HepG2 (cell line): ENCODE measurements around the gene IFT88. TPM values are rescaled to one million over a fixed set of nuclear protein-coding genes. Genes with fewer than 3 reads are reported as not detected.

Source experiments
- ATF7-NPFF ChIP-seq: sonication (generic); formaldehyde crosslinking; IDR thresholded peaks from 2 replicates; pipeline ENCODE4 v1.8.1; 2023; ENCODE audit warnings: mild to moderate bottlenecking, low read depth, missing genetic modification reagents, moderate library complexity
- CENPBD1 ChIP-seq: sonication (generic); formaldehyde crosslinking; IDR thresholded peaks from 2 replicates; pipeline ENCODE4 v1.8.0; 2022; ENCODE audit warnings: missing genetic modification reagents, low read depth, mild to moderate bottlenecking, borderline replicate concordance
- CREB1 ChIP-seq, 2 experiments: fragments of 450-650 bp in 1 of 2; IDR thresholded peaks; 2 replicates each; pipeline ENCODE4 v1.6.1; 2016 to 2017; ENCODE audit warnings: control low read depth in 1 of 2, mild to moderate bottlenecking in 1 of 2, missing compliant biosample characterization in 1 of 2, missing genetic modification characterization in 1 of 2
- ELF1 ChIP-seq: sonication (generic); formaldehyde crosslinking; IDR thresholded peaks from 2 replicates; pipeline ENCODE4 v1.4.0; 2020; ENCODE audit warnings: missing genetic modification reagents
- EP300 ChIP-seq, 3 experiments: sonication (generic) in 1 of 3; formaldehyde crosslinking in 1 of 3; IDR thresholded peaks; 2 replicates each; pipeline versions ENCODE4 v1.5.1 to v1.6.1; 2011 to 2020; ENCODE audit warnings: low read depth in 2 of 3, low read length in 2 of 3, borderline replicate concordance in 1 of 3, improper control_type of control experiment in 1 of 3, mild to moderate bottlenecking in 1 of 3, missing genetic modification reagents in 1 of 3, moderate library complexity in 1 of 3
- IKZF1 ChIP-seq: fragments of 450-650 bp; IDR thresholded peaks from 2 replicates; pipeline ENCODE4 v1.7.1; 2016
- KLF11 ChIP-seq: IDR thresholded peaks from 2 replicates; pipeline ENCODE4 v1.6.1; 2016; ENCODE audit warnings: missing compliant biosample characterization
- LBX2 ChIP-seq: sonication (generic); formaldehyde crosslinking; IDR thresholded peaks from 2 replicates; pipeline ENCODE4 v1.5.0; 2020; ENCODE audit warnings: missing genetic modification reagents, mild to moderate bottlenecking, borderline replicate concordance
- MXI1 ChIP-seq: IDR thresholded peaks from 3 replicates; pipeline ENCODE4 v1.6.1; 2012; ENCODE audit warnings: low read depth, low read length, inconsistent platforms, borderline replicate concordance
- NCOR1 ChIP-seq: fragments of 200-600 bp; sonication (generic); IDR thresholded peaks from 2 replicates; pipeline ENCODE4 v1.7.0; 2017; ENCODE audit warnings: antibody characterized with exemption, low read length, borderline replicate concordance
- NFYC ChIP-seq: IDR thresholded peaks from 2 replicates; pipeline ENCODE4 v1.6.1; 2016; ENCODE audit warnings: missing genetic modification reagents, missing compliant biosample characterization
- NKX3-1 ChIP-seq: sonication (generic); formaldehyde crosslinking; IDR thresholded peaks from 2 replicates; pipeline ENCODE4 v1.5.0; 2020; ENCODE audit warnings: missing genetic modification reagents
- NR2F6 ChIP-seq, 2 experiments: IDR thresholded peaks; 2 replicates each; pipeline ENCODE4 v1.6.1; 2016; ENCODE audit warnings: antibody characterized with exemption in 1 of 2, mild to moderate bottlenecking in 1 of 2
- PAF1 ChIP-seq: IDR thresholded peaks from 2 replicates; pipeline ENCODE4 v1.6.1; 2016; ENCODE audit warnings: missing genetic modification reagents, missing compliant biosample characterization
- PRMT3 ChIP-seq: sonication (generic); formaldehyde crosslinking; IDR thresholded peaks from 2 replicates; pipeline ENCODE4 v1.8.1; 2022; ENCODE audit warnings: low read depth, mild to moderate bottlenecking, moderate library complexity, missing genetic modification reagents, borderline replicate concordance
- RARG ChIP-seq: sonication (generic); formaldehyde crosslinking; IDR thresholded peaks from 2 replicates; pipeline ENCODE4 v1.4.0; 2020; ENCODE audit warnings: low read depth, mild to moderate bottlenecking, missing genetic modification reagents
- SRSF1 ChIP-seq: fragments of 200-400 bp; formaldehyde crosslinking; optimal IDR thresholded peaks from 2 replicates; pipeline ENCODE3; 2017; ENCODE audit warnings: mild to moderate bottlenecking, low read depth, low read length, moderate library complexity
- SRSF9 ChIP-seq: fragments of 200-400 bp; formaldehyde crosslinking; IDR thresholded peaks from 2 replicates; pipeline ENCODE4 v1.6.1; 2018; ENCODE audit warnings: borderline replicate concordance, mild to moderate bottlenecking, low read depth, low read length; ENCODE audit not compliant: insufficient read depth, poor library complexity, severe bottlenecking
- TRIM22 ChIP-seq: fragments of 450-650 bp; IDR thresholded peaks from 2 replicates; pipeline ENCODE4 v1.6.1; 2017
- ZMYM4 ChIP-seq: sonication (generic); formaldehyde crosslinking; IDR thresholded peaks from 2 replicates; pipeline ENCODE4 v1.8.1; 2023; ENCODE audit warnings: mild to moderate bottlenecking, missing genetic modification reagents
- ZNF12 ChIP-seq: sonication (generic); formaldehyde crosslinking; IDR thresholded peaks from 2 replicates; pipeline ENCODE4 v1.5.0; 2020; ENCODE audit warnings: missing genetic modification reagents
- ZNF331 ChIP-seq: sonication (generic); formaldehyde crosslinking; IDR thresholded peaks from 2 replicates; pipeline ENCODE4 v1.4.0; 2020; ENCODE audit warnings: missing genetic modification reagents
- ZNF460 ChIP-seq: sonication (generic); formaldehyde crosslinking; IDR thresholded peaks from 2 replicates; pipeline ENCODE4 v1.5.1; 2020; ENCODE audit warnings: missing genetic modification reagents, mild to moderate bottlenecking, borderline replicate concordance
- ZNF576 ChIP-seq: sonication (generic); formaldehyde crosslinking; IDR thresholded peaks from 2 replicates; pipeline ENCODE4 v1.4.0; 2020; ENCODE audit warnings: mild to moderate bottlenecking, missing genetic modification reagents
- ZNF598 ChIP-seq: sonication (generic); formaldehyde crosslinking; IDR thresholded peaks from 2 replicates; pipeline ENCODE4 v1.5.1; 2020; ENCODE audit warnings: mild to moderate bottlenecking, missing genetic modification reagents, borderline replicate concordance
- ZNF879 ChIP-seq: sonication (generic); formaldehyde crosslinking; IDR thresholded peaks from 2 replicates; pipeline ENCODE4 v1.8.1; 2023; ENCODE audit warnings: missing genetic modification reagents
- ZNF883 ChIP-seq: sonication (generic); formaldehyde crosslinking; IDR thresholded peaks from 2 replicates; pipeline ENCODE4 v1.5.1; 2020; ENCODE audit warnings: mild to moderate bottlenecking, missing genetic modification reagents; ENCODE audit errors: not compliant biosample characterization
- ZSCAN30 ChIP-seq: sonication (generic); formaldehyde crosslinking; IDR thresholded peaks from 2 replicates; pipeline ENCODE4 v1.5.0; 2020; ENCODE audit warnings: mild to moderate bottlenecking, missing genetic modification reagents
- polyA plus RNA-seq, 8 experiments: library from polyadenylated mRNA; depleted of rRNA in 3 of 8; stranded (reverse) in 7 of 8; unstranded in 1 of 8; fragments of >200 nt; fragmentation: Illumina TruSeq in 4 of 8; extraction: Trizol in 4 of 8; gene quantifications; 2 replicates each; pipeline versions ENCODE4 v1.2.1 to v1.2.3, GENCODE V29; 2011 to 2016; ENCODE audit warnings: low read depth in 4 of 8, missing spikeins in 1 of 8, mixed read lengths in 1 of 8; ENCODE audit not compliant: insufficient read depth in 1 of 8
- total RNA-seq, 5 experiments: library from RNA; depleted of rRNA; stranded (reverse); fragments of >200 nt; fragmentation: Illumina TruSeq; extraction: Trizol; gene quantifications; 2 replicates each; pipeline ENCODE4 v1.2.3, GENCODE V29; 2016; ENCODE audit warnings: low read depth in 1 of 5

IFT88 gene
- total and polyA plus RNA-seq, 2 of the 13 experiments (the other 11 are each of a cell fraction or from before 2014, with no cell fraction given): 8.4 to 19.9 TPM

GRCh38 chr13:20547479-20547908 lies 19.5 kb upstream of the IFT88 start (continued):
- TF ChIP-seq ZNF576 (CRISPR knock-in tag) (no peak), ZNF12 (CRISPR knock-in tag) (peak; percentile 100), PRMT3 (CRISPR knock-in tag) (no peak), ZNF331 (CRISPR knock-in tag) (peak; percentile 52; the same call in 1 of the 2 replicates), EP300 (IDR thresholded peaks at IDR 0.05; ENCODE audit: low read depth in 2 of 2, low read length in 2 of 2) (peak in 1 of 2 experiments; percentile 28; a peak in 1 of 4 replicates), EP300 (CRISPR knock-in tag; IDR thresholded peaks at IDR 0.05; ENCODE audit: borderline replicate concordance) (no peak), IKZF1 (no peak), NKX3-1 (CRISPR knock-in tag) (no peak), ZNF598 (CRISPR knock-in tag) (no peak), ELF1 (no peak), ZSCAN30 (CRISPR knock-in tag) (no peak), ZNF883 (no peak), MXI1 (peak; percentile 11; the same call in 1 of the 3 replicates), RARG (CRISPR knock-in tag) (no peak), NCOR1 (peak; percentile 26; the same call in 1 of the 2 replicates), NR2F6 (IDR thresholded peaks at IDR 0.05) (no peak), NR2F6 (CRISPR knock-in tag; IDR thresholded peaks at IDR 0.05) (peak; percentile 10; the same call in 1 of the 2 replicates), SRSF9 (no peak), NFYC (CRISPR knock-in tag) (no peak), ZMYM4 (CRISPR knock-in tag) (peak; percentile 28; the same call in 1 of the 2 replicates), SRSF1 (no peak), PAF1 (CRISPR knock-in tag) (no peak), TRIM22 (no peak), ZNF460 (CRISPR knock-in tag) (no peak), LBX2 (CRISPR knock-in tag) (no peak), KLF11 (CRISPR knock-in tag) (no peak), CENPBD1 (CRISPR knock-in tag) (no peak), ATF7-NPFF (CRISPR knock-in tag) (no peak), CREB1 (IDR thresholded peaks at IDR 0.05) (no peak), CREB1 (CRISPR knock-in tag; IDR thresholded peaks at IDR 0.05) (0 out of 2 replicates have a peak, but pooled peaks have one; percentile 9), ZNF879 (CRISPR knock-in tag) (no peak)
